GM19467 (cell line): ENCODE measurements around the gene FAM98A.

Source experiments
- ATAC-seq: cut with Tn5 transposase; IDR thresholded peaks from one replicate; pipeline ENCODE4 v1.9.1; 2021; ENCODE audit warnings: mild to moderate bottlenecking, moderate library complexity; ENCODE audit not compliant: unreplicated experiment

Gene FAM98A

GRCh38 chr2:33599175-33599942, at the start of gene FAM98A:
FAM98A (minus strand) TSS chr2:33599299; CDS start chr2:33599221, 78 bp downstream.
- peak; percentile 94 for ATAC-seq

DNA sequence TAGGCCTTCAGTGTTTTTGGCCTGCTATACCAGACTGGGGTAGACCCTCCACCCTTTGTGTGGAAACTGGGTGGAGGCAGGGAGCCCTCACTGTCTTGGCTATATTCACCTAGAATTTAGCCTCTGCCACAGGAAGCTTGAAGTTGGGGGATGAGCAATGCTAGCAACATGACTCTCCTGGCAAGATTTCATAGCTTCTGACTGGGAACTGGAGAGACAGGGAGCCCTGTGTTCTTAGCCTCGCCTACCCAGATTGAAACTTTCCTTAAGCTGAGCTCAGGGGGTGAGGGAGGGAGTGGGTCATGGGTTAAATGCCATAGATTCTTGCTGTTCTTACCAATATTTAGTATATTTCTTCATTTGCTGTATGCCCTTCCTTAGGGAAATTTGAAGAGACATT, 46.8 kb upstream of the FAM98A start:
- ATAC-seq = no peak

DNA sequence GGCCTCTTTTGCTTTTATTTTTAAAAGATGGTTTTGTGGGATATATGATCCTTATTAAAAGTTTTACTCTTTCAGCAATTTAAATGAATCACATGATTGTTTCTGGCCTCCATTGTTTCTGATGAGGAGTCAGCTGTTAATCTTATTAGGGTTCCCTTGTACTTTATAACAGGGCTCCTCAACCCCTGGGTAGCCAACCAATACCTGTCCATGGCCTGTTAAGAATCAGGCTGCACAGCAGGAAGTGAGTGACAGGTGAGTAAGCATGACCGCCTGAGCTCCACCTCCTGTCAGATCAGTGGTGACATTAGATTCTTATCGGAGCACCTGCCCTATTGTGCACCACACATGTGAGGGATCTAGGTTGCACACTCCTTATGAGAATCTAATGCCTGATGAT, 45.1 kb upstream of the FAM98A start:
- ATAC-seq = no peak

DNA sequence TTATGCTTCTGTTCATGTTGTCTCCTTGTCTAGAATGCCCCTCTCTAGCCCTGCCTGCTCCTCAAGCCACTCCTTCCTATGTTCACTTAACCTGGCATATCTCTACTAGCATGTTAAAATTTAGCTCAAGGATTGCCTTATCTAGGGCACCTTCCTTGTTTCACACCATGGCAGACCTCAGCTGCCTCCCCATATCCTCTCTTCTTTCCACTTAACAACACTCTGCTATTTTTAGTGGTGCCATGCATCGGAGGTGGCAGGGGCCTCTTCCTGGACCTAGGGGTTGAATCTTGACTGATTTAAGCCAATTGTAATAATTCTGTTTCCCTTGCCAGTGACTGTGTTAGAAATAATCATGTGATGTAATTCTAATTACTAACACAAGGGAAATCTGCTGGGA, 36.9 kb upstream of the FAM98A start:
- no peak for ATAC-seq

DNA sequence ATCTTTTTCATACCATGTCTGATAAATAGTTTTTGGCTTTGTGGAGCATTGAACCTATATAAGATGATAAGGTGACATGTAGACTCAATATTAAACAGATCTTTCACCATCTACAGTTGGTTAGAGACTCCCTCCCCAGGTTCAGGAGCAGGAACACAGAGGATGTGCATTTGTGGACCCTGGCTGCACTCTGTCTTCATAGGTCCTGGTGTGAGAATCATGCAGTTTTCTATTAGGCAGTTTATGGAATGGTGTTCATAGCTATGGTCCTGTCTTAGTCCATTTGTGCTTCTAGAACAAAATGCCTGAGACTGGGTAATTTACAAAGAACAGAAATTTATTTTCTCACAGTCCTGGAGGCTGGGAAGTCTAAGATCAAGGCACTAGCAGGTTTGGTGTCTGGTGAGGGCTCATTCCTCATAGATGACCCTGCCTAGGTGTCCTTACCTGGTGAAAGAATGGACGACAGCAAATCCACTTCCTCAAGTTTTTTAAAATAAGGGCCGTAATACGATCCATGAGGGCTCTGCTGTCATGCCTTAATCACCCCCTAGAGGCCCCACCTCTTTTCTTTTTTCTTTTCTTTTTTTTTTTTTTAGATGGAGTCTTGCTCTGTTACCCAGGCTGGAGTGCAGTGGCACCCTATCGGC, 35.3 kb upstream of the FAM98A start:
- no peak for ATAC-seq

DNA sequence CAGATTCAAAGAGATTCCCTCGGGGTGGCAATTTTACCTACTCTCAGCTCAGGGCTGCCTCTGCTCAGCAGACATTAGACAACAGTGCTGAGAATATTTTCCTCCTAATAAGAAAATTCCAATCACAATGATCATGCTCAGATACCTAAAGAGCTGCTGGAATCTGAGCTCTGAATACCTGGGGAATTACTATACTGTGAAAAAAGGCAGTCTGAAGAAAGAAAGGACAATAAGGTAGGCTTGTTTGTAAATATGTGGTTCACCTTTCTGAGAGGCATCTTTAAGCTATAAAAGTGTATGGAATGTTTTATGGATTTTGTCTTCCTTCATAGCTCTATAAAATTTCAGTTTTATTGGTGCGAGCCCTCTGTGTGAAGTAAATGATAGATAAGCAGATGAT, 34.2 kb upstream of the FAM98A start:
- no peak for ATAC-seq

GRCh38 chr2:33632831-33633230, 33.7 kb upstream of the FAM98A start:
- ATAC-seq = no peak

GRCh38 chr2:33628031-33628827, 29.1 kb upstream of the FAM98A start:
- no peak for ATAC-seq

GRCh38 chr2:33619028-33619427, 19.9 kb upstream of the FAM98A start:
- ATAC-seq = no peak

DNA sequence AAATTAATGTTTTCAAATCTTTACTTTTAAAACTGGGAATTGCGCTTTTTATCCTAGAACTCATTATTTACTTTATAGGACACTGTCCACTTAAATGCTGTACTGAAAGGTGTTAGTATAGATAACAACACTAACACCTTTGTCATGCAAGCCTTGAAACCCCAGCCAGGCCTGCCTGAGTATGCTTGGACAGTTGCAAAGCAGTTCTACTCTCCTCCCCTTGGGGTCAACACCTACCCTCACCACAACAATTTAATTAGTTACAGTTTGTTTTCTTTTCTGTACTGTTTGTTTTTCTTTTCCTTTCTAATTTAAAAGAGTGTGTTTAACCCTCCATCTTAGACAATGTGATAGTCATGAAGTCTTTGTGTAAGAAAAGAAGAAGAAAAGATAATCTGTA, 18.9 kb upstream of the FAM98A start:
- no peak for ATAC-seq

DNA sequence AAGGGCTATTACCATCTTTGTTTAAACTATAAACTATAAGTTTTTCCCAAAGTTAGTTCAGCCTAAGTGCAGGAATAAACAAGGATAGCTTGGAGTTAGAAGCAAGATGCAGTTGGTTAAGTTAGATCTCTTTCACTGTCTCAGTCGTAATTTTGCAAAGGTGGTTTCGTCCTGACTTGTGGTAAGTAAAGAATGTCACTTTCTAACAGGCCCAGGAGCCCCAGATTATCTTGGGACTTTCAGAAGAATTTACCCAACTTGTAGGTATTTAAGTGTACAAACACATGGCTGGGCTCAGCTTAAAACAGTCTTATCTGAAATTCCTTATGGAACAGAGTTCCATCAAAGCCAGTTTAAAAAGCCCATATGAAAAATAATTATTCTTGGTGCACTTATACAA, 18.3 kb upstream of the FAM98A start:
- no peak for ATAC-seq

DNA sequence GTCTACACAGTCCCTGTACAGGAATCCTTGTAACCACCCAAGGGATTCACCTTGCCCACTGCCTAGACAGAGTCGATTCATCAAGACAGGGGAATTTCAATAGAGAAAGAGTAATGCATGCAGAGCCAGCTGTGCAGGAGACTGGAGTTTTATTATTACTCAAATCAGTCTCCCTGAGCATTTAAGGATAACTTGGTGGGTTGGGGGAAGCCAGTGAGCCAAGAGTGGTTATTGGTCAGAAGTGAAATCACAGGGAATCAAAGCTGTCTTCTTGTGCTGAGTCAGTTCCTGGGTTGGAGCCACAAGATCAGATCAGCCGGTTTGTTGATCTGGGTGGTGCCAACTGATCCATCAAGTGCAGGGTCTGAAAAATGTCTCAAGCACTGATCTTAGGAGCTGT, 17.8 kb upstream of the FAM98A start:
- no peak for ATAC-seq

DNA sequence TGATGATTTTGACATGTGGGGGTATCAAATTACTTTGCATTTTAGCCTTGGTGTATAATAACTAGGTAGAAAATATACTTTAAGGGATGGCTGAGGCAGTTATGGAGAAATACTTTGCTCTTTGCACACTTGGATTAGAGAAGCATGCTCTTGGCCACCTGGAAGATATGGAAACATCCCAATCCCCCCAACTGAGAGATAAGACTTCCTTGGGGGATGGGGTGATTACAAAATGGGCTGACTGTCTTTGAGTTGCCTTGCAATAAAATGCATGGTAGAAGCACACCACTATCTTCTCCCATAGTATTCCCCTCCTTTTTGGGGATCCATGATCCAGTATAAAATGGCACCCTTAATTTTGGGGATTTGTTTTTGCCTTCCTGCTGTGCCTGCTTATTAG, 15.1 kb upstream of the FAM98A start:
- no peak for ATAC-seq

GRCh38 chr2:33607905-33608304, 8.8 kb upstream of the FAM98A start:
- no peak for ATAC-seq

DNA sequence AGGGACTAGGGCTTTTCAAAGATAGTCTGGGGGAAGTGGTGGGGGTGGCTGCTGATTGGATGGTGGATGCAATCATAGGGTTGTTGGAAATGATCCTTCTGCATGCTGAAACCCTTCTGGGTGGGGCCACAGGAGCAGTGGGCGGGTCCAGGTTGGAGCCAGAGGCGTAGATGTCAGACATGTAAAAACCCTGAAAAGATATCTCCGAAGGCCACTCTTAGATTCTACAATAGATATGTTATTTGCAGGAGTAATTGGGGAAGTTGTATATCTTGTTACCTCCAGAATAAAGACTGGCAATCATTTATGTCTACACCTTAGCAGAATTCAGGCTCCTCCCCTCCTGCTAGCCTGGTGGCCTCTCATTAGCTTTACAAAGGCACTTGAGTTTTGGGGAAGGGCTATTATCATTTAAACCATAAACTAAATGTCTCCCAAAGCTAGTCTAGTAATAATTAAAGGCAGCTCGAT, 8.2 kb upstream of the FAM98A start:
- no peak for ATAC-seq

- no peak for ATAC-seq
Measured at GRCh38 chr2:33606622-33607021, 7.5 kb upstream of the FAM98A start.

DNA sequence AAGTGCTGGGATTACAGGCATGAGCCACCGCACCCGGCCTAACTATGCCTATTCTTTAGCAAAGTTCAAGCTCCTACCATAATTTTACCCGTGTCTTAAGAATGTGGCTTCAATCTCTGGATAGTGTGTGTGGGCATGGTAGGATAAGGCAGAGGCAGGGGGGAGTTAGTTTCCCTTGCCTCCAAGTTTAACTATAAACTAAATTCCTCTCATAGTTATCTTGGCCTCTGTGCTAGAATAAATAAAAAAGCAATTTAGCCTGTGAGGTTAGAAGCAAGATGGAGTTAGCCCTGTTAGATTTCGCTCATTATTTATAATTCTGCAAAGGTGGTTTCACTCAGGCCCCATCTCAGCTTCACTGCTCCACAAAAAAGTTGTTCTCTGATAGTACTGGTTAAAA, 7.0 kb upstream of the FAM98A start:
- ATAC-seq = no peak

- no peak for ATAC-seq
Measured at GRCh38 chr2:33605056-33605455, 6.0 kb upstream of the FAM98A start.

- no peak for ATAC-seq
Measured at GRCh38 chr2:33603416-33603815, 4.3 kb upstream of the FAM98A start.

- no peak for ATAC-seq
Measured at GRCh38 chr2:33602201-33602830, 3.2 kb upstream of the FAM98A start.

GRCh38 chr2:33599943-33600192, 769 bp upstream of the FAM98A start:
- no peak for ATAC-seq
